ENCODE results near the gene RAI1.

Gene RAI1

DNA sequence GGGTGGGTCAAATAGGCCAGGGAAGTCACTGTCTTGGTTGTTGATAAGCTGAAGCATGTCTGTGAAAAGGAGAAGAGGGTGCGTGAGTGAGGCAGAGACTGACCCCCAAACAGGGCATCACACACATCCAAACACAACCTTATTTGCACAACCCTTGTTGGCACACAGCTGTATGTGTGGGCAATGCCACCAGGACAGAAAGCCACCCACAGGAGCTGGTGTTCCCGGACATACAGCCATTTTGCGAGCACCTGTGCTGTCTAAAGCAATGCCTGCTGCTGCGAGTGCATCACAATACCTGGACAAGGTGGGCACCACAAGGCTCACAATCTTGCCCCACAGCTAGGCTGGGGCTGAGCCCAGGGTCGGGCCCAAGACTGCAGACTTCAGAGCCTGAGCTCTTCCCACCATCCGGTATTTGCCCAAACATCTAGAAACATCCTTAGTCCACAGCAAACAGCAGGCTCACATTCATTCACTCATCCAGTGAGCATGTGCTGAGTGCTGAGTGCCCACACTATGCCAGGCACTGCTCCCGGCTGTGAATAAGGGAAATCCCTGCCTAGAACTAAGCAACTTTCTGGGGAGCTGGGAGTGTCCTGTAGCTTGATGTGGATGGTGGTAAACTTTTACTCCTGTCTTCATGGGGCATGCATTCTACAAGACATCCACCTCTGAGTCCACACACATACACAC lies 139.4 kb downstream of the RAI1 start:
- TF ChIP-seq, protein P1, sequence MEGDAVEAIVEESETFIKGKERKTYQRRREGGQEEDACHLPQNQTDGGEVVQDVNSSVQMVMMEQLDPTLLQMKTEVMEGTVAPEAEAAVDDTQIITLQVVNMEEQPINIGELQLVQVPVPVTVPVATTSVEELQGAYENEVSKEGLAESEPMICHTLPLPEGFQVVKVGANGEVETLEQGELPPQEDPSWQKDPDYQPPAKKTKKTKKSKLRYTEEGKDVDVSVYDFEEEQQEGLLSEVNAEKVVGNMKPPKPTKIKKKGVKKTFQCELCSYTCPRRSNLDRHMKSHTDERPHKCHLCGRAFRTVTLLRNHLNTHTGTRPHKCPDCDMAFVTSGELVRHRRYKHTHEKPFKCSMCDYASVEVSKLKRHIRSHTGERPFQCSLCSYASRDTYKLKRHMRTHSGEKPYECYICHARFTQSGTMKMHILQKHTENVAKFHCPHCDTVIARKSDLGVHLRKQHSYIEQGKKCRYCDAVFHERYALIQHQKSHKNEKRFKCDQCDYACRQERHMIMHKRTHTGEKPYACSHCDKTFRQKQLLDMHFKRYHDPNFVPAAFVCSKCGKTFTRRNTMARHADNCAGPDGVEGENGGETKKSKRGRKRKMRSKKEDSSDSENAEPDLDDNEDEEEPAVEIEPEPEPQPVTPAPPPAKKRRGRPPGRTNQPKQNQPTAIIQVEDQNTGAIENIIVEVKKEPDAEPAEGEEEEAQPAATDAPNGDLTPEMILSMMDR (IDR thresholded peaks at IDR 0.05) = no peak

DNA sequence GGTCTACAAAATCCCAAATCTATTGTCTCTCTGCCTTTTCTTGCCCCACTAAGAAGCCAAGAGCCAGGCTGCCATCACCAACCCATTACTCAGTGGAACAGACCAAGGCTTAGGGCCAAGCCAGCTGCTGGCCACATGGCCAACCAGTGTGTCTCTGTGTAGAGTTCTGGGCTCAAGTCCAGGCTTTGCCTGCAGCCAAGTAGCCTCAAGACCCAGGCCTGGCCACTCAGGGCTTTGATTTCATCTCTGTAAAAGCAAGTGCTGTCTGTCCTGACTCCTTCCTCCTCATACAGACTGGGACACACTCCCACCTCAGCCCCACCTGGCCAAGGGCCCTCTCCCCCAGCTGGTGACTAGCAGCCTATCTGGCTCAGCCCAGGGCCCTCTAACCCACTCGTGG lies 140.9 kb downstream of the RAI1 start:
- TF ChIP-seq, protein P1 (IDR thresholded peaks at IDR 0.05) = no peak

DNA sequence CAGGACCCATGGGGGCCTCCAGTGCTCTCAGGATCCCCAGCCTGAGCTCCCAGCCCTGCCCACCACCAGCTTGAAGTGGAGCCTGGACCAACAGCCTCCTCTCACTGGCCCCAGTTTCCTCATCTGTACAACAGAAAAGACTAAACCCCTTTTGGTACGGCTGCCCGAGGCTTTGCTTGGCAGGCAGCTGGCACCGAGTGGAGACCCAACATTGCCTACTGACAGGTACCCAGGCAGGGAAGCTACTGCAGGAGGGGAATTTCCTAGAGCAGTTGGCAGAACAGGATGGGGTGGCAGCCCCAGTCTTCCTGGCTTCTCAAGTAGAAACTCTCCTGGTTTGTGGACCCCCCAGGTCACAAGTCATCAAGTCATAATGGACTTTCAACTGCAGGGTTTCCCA lies 141.4 kb downstream of the RAI1 start:
- TF ChIP-seq, protein P1 (IDR thresholded peaks at IDR 0.05) = no peak

DNA sequence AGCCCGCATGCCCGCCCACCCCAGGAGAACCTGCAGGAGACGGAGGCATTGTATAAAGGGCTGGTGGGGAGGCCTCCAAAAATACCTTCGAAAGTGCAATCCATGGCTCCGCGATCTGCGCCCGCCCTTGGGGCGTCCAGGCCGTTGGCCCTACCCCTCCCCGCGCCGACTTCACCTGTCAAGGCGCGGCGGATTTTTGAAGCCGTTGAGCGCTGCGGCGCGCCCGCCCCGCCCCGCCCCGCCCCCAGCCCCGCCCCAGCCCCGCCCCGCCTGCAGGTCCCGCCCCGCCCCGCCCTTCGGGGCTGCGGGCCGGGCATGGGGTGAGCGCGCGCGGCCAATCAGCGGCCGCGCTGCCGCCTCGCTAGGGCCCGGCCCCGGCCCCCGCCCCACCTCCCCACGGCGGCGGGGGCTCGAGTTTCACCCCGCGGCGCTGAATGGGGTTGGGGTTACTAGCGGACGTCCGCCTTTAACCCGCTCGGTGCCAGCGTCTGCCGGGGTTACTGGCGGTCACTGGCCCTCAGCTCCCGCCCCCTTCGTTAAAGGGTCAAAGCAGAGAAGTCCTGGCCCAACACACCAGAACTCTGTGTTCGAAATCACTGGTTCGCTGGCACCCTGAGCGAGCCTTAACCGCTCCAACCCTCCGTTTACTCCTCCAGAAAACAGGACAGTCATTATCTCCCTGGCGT lies 142.3 kb downstream of the RAI1 start:
- TF ChIP-seq, protein P1 (IDR thresholded peaks at IDR 0.05) = no peak

DNA sequence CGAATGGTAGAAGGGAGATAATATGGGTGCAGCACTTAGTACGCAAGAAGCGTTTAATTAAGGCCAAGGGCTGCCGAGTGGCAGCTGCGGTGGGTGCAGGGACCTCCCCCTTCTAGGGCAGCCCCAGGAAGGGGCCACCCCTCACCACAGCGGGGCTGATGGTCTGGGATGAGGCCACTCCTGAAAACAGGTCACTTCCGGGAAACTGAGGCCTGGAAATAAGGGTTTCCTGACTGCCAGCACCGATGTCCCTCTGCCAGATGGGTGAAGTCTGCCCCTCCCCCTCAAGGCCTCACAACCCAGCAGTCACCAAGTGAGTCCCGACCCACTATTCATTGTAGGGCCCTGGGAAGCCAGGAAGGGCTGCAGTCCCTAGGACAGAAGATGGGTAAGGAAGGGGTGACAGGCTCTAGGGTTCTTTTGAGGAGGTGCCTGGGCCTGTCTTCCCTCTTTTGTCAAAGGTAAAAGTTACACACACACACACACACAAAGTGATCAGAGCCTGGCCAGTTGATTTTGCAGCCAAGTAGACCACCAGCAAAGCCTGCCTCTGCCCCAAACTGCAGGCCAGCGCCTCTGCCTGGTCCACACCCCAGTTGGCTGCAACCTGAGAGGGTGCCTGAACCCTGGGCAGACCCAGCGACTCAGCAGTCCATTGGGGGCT lies 143.0 kb downstream of the RAI1 start:
- TF ChIP-seq, protein P1 (IDR thresholded peaks at IDR 0.05) = no peak

DNA sequence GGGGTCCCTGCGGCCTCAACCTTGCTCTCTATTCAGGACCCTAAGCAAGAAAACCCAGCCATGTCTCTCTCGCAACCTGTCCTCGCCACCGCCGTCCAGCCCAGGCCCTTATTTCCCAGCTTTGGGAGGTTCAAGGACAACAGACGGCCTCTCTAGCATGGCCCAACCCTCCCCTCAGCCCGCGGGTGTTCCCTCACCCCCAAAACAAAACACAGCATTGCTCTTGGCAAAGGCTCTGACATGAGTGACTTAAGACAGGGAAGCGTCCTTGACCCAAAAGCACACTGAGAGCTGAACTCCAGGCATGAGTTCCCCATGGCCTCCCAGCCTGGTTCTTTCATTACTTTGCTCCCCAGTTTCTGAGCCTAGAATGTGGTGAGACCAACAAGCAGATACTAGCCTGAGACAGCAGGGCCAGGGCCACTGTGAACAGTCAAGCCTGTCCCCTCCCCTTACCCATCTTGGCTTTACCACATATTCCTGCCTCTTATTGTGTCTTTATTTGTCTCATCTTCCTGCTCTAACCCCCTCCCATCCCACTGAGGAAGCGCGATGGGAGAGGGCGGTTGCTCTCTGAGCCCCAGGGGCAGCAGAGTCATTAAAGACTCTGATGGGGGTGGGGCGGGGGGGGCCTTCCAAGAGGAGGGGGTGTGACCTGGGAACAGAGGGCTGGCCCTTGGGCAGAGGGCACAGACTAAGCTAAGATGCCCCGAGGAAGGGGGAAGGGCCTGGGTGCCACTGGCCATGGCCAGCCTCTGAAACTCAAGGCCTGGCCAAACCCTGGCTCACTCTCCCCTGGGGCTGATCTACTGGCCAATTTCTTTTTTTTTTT lies 143.7 kb downstream of the RAI1 start:
- TF ChIP-seq, protein P1 (IDR thresholded peaks at IDR 0.05) = no peak

DNA sequence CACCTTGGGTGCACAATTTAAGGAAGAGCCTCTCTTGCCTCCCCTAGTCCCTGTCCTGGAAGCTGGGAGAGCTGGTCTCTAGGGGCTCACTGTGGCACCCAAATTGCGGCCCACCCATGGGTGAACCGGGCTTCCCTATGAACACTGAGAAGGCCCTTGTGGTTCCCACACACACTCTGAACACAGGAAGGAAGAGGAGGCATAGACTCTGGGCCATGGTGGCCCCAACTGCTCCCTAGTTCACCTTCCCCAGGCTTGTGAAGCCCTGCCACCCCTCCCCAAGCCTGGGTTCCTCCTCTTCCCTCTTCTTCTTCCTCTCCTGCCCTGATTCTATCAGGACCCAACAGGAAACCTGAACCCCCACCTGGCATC lies 145.1 kb downstream of the RAI1 start:
- TF ChIP-seq, protein P1 (IDR thresholded peaks at IDR 0.05) = no peak

Measured in LNCAP (cell line).